Hepatic stellate cell (primary cell): ENCODE data around the gene HAVCR1.
"Not testable (repeated sequence)": the region's sequence is repeated elsewhere in the genome, so short reads cannot be mapped to it uniquely, and the experiment has no call there.

Experiments used
- DNase-seq: peaks from one replicate; pipeline ENCODE4 v3.0.0; 2011; ENCODE audit warnings: low spot score

Gene HAVCR1

GRCh38 chr5:157059093-157059539 lies at the start of gene HAVCR1:
HAVCR1 (minus strand) TSS chr5:157059116; CDS start chr5:157057943, 1,173 bp downstream.
- no peak for DNase-seq

GRCh38 chr5:157107508-157107907 lies 48.6 kb upstream of the HAVCR1 start:
- DNase-seq: no peak

GRCh38 chr5:157106630-157107461 lies 47.9 kb upstream of the HAVCR1 start:
- no peak for DNase-seq

DNA sequence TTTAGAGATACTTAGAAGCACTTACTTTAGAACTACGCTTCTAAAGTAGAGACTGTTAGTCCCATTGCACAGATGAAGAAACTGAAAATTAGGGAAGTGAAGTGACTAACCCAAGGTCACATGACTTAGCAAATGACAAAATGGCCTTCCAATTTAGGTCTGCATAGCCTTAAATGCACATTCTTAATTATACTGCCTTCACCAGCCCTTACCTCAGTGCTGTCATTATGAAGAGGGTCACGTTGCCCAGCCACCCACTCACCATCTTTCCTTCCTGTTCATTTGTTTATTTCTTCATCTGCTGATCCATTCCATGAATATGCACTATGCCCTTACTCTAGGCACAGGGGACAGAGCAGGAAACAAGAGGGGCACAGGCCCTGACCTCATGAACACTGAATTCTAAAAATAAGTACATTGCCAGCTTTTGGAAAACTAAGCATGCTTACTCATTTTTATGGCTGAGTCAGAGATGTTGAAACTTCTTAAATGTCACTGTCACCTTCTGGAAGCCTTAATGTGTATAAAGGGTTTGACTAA lies 41.3 kb upstream of the HAVCR1 start:
- peak; percentile 16 for DNase-seq

GRCh38 chr5:157088342-157088990 lies 29.6 kb upstream of the HAVCR1 start:
- DNase-seq: no peak

- no peak for DNase-seq
Measured at GRCh38 chr5:157086751-157087359, 27.9 kb upstream of the HAVCR1 start.

DNA sequence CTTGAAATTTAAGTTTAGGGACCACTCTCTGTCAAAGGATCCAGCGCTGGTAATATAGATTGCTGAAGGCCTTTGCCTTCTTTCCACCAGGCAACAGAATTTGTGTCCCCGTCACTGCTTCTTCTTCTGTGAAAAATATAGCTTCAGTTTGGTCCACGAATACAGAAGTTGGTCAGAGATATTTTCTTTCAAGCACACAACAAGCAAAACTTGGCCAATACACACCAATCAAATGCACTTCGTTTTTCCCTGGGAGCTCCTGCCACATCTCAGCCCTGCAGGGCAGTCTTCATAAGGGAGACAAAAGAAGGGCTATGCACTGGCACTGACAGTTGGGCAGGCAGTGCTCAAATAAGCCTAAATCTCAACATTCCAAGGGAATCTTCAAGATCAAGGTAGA lies 27.0 kb upstream of the HAVCR1 start:
- no peak for DNase-seq

DNA sequence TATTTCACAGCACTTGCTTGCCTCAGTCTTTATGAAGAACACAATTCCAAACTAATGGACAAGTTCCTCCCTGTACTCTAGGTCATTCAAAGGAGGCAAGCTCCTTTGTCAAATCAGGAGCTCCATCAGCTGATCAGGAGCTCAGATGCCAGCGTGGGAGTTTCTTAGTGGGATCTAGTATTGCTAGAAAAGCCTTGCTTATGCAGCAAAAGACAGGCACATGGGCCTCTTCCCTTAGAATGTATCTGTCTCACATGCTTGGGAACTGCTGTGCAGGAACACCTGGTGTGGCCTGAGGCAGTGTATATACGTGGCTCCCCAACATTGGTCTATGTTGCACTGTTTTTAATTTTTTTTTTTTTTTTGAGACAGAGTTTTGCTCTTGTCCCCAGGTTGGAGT lies 21.4 kb upstream of the HAVCR1 start:
- DNase-seq: no peak

- DNase-seq: no peak
Measured at GRCh38 chr5:157076558-157076957, 17.6 kb upstream of the HAVCR1 start.

- no peak for DNase-seq
Measured at GRCh38 chr5:157072508-157072907, 13.6 kb upstream of the HAVCR1 start.

DNA sequence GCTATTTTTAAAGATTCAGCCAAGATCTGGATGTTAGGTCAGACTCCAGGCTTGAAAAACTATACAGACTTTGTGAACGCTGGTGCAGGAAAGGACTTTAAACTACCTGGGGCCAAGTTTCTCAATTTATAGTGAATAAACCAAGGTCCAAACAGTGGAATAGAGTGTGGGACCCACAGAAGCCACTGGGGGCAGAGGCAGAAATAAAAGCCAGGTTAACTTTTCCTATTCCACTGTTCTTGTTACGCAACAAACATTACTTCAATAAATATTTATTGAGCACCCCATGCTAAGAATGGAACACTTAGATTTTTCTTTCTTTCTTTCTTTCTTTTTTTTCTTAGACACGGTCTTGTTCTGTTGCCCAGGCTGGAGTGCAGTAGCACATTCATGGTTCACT lies 11.0 kb upstream of the HAVCR1 start:
- no peak for DNase-seq

DNA sequence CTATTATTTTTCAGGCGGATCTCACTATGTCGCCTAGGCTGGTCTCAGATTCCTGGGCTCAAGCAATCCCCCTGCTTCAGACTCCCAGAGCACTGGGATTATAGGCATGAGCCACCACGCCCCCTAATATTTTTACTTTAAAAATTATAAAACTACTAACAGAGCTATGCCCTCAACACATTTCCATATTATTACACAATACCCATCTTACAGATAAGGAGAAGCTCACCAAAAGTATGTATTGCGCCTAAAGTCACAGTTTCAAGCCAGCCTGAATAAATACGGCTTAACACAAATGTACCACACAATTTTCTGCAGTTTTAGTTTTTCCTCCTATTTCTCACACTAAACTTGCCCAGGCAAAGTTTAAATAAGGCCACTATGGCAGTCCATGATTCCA lies 9.9 kb upstream of the HAVCR1 start:
- DNase-seq: no peak

DNA sequence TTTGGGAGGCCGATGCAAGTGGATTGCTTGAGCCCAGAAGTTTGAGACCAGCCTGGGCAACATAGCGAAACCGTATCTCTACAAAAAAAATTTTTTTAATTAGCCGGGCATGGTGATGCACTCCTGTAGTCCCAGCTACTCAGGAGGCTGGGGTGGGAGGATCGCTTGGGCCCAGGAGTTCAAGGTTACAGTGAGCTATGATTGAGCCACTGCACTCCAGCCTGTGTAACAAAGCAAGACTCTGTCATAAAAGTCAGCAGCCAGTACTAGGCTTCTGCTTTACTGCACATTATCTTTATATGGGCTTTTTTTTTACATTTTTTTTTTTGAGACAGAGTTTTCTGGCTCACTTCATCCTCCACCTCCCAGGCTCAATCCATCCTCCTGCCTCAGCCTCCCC lies 9.4 kb upstream of the HAVCR1 start:
- DNase-seq: no peak

DNA sequence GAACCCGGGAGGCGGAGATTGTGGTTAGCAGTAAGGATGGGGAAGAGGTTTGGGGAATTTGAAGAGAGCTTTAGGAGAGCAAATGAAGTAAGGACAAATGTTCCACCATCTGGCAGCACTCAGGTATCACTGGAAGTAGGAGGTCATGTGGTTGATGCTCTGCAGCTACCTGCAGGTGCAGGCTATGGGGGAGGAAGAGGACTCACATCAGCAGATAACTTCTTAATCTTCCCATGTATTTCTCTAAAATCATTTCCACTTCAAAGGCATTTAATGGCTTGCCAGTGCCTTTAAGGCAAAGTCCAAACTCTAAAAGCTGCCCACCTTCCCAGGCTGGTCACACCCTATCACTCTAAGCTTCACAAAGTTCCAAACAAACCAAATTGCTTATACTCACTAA lies 8.1 kb upstream of the HAVCR1 start:
- DNase-seq: no peak

- no peak for DNase-seq
Measured at GRCh38 chr5:157066080-157066479, 7.2 kb upstream of the HAVCR1 start.

- no peak for DNase-seq
Measured at GRCh38 chr5:157063776-157064430, 5.0 kb upstream of the HAVCR1 start.

- no peak for DNase-seq
Measured at GRCh38 chr5:157059891-157060290, 975 bp upstream of the HAVCR1 start.

- no peak for DNase-seq
Measured at GRCh38 chr5:157057459-157058370, 1.2 kb downstream of the HAVCR1 start.

DNA sequence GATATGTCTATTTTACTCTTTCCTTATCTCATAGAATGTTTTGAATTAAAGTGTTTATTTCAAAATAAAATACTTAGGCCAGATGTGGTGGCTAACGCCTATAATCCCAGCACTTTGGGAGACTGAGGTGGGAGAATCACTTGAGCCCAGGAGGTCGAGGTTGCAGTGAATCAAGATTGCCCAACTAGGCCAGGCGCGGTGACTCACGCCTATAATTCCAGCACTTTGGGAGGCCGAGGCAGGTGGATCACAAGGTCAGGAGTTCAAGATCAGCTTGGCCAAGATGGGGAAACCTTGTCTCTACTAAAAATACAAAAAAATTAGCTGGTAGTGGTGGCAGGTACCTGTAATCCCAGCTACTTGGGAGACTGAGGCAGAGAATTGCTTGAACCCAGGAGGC lies 2.1 kb downstream of the HAVCR1 start:
- DNase-seq: not testable (repeated sequence)

GRCh38 chr5:157051604-157052245 lies 7.2 kb downstream of the HAVCR1 start:
- no peak for DNase-seq

DNA sequence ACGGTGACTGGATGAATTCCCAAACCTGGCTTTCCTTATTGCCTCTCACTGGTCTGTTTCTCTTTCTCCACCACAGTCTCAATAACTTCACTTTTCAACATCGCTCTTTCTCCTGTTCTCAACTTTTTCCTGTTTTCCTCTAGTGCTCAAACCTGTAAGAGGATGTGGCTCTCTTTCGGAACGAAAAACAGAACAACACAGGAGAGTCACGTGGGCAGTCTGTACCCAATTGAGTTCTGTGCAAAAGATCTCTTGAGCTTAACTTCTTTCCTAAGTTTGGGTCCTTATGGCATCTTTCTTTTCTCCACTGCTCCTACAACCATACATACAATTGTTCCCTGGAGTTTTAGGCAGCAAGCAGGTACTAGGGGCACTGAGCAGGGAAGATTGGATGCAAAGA lies 8.9 kb downstream of the HAVCR1 start:
- no peak for DNase-seq
